Hematopoietic multipotent progenitor cell treated with erythropoietin and hydrocortisone succinate and interleukin-3 and kit ligand, for 8 days (in vitro differentiated cells): ENCODE measurements around the gene CDC23.
"Not testable (repeated sequence)": the region's sequence is repeated elsewhere in the genome, so short reads cannot be mapped to it uniquely, and the experiment has no call there.

Experiments
- DNase-seq: peaks from one replicate; pipeline ENCODE4 v3.0.0-alpha.2; 2015

The CDC23 gene

DNA sequence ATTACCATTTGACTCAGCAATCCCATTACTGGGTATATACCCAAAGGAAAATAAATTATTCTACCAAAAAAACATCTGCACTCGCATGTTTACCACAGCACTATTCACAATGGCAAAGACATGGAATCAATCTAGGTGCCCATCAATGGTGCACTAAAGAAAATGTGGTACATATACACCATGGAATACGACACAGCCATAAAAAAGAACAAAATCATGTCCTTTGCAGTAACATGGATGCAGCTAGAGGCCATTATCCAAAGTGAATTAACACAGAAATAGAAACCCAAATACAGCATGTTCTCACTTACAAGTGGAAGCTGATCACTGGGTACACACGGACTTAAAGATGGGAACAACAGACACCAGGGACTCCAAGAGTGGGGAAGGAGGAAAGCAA, 2.1 kb downstream of the CDC23 start:
- DNase-seq, result no peak

DNA sequence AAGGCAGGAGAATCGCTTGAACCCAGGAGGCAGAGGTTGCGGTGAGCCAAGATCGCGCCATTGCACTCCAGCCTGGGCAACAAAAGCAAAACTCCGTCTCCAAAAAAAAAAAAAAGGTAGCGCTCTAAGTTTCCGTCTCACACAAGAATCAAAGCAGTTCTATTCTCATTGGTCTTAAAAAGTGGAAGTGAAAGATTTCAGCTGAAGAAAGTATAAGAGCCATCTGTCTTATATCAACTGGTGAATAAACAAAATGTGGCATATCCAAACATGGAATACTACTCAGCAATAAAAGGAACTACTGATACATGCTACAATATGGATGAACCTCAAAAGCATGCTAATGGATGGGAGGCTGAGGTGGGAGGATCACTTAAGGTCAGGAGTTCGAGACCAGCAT, 19.3 kb downstream of the CDC23 start:
- DNase-seq, result not testable (repeated sequence)

DNA sequence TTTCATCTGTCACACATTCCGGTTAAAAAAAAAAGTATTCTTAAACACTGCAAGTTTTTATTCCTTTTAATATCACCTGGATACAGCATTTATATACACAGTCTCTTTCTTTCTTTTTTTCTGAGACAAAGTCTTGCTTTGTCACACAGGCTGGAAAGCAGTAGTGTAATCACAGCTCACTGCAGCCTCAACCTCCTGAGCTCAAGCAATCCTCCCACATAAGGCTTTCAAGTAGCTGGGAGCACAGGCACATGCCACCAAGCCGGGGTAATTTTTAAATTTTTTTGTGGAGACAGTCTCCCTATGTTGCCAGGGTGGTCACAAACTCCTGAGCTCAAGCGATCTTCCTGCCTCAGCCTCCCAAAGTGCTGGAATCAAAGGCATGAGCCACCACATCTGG, 20.3 kb downstream of the CDC23 start:
- DNase-seq, result no peak

DNA sequence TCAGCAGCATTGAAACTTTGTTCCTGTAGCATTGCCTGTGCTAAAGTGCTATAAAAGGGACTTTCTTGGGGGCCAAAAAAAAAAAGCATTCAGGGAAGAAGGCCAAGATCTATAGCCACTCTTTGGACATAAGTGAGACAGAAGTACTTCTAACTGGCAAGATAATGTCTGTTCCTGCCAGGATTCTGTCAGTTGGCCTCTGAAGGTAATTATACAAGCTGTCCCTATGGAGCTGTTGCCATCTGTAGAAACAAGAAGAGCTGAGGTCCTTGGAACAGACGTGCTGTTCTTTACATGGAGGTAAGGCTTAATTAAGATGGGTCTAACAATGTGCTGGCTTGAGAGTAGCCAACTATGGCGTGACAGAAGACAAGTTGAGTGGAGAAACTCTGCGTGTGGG, 24.5 kb downstream of the CDC23 start:
- no peak for DNase-seq

DNA sequence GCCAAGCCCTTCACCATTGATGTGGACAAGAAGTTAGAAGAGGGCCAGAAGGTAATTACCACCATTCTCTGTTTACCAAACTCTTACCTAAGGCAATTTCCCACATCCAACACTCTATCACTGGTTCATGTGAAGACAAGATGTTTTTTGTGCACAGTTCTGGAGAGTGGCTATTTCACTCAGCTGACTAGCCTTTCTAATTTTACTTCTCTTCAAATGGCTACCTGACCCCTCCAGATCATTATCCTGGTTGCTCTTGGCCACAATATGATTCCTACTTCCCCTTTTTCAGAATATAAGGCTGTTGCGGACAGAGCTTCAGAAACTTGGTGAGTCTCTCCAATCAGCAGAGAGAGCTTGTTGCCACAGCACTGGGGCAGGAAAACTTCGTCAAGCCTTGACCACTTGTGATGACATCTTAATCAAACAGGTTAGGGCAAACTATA, 27.1 kb downstream of the CDC23 start:
- DNase-seq, result peak; percentile 28

DNA sequence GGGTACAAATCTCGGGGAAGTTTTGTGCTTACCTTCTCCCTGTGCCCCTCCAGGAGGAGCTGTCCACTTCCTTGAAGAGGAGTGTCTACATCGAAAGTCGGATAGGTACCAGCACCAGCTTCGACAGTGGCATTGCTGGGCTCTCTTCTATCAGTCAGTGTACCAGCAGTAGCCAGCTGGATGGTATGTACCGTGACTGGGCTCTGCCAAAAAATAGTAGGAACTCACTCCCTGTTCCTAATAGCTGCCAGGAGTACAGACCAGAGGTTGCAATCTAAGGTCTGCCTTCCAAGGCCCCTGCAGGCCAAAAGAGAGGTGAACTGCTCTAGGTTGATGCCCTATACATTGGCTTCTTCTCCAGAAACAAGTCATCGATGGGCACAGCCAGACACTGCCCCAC, 30.3 kb downstream of the CDC23 start:
- no peak for DNase-seq

DNA sequence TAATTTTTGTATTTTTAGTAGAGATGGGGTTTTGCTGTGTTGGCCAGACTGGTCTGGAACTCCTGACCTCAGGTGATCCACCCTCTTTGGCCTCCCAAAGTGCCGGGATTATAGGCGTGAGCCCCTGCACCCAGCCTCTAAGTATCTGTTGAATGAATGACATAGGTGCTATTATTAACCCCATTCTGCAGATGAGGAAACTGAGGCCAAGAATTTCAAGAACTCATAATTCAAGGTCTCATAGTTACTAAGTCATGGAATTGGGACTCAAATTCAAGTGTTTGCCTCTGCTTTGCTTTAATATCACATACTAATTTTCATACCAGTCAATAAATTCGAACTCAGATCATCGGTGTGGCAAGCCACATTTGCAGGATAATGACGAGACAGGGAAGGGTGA, 32.3 kb downstream of the CDC23 start:
- no peak for DNase-seq

DNA sequence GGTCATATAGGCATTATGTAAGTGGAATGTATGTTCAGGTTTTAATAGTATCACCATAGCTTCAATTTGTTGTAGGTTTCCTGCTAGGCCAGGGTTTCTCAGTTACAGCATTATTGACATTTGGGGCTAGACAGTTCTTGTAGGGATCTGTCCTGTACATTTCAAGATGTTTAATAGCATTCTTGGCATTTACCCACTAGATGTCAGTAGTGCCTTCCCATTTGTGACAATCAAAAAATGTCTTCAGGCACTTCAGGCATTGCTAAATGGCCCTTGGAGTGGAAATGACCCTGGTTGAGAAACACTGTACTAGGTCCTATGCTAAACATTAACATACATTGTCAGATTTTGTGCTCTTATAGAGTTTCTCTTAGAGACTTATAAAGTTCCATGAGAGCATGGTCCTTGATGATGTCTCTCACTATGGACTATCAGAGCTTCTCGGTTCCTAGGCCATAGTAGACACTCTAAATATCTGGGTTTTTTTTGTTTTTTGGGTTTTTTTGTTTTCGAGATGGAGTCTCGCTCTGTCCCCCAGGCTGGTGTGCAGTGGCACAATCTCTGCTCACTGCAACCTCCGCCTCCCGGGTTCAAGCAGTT, 32.8 kb downstream of the CDC23 start:
- DNase-seq, result peak; percentile 91

DNA sequence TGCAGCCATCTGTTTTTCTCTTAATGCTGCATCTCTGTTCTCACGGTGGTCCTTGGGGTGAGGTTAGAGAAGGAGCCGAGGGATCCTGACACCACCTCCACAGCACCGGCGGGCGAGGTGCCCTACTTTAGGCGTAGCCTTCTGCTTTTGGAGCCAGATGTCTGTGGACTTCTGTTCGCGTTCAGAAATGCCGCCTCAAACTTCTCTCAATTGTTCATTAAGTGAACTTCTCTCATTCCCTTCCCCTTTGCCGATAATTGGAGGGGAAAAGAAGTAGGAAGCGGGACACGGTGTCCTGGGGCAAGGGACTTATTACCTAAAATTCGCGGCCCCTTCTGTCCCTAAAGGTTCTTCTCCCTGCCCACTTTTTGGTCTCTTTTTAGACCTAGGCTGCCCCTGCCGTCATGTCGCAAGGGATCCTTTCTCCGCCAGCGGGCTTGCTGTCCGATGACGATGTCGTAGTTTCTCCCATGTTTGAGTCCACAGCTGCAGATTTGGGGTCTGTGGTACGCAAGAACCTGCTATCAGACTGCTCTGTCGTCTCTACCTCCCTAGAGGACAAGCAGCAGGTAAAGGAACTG, 33.8 kb downstream of the CDC23 start:
- DNase-seq, result peak; percentile 26

DNA sequence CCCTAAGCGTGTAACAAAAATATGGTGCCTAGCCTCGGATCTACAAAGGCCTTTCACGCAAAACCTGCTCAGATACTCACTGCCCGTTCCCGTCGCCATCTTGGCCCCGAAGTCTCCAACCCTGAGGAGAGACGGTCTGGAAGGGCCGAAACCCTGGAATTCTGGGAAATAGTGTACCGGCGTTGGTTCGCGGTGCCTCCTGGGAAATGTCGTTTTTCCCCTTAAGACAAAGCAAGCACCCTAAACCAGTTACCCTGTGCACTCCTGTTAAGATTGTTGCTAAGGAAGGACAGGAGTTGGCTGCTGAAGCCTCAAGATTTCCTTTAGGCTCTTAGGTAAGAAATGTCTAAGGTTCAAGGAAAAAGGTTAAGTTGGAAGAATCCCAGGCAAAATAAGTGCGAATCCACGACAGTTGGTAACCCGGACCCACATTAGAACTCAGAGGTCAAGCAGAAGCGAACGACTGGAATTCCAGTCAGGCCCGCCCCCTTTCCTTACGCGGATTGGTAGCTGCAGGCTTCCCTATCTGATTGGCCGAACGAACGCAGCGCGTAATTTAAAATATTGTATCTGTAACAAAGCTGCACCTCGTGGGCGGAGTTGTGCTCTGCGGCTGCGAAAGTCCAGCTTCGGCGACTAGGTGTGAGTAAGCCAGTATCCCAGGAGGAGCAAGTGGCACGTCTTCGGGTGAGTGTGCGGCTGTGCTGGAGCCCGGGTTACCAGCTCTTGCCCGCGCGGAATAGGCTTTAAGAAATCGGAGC, 34.4 kb downstream of the CDC23 start, which contains the start of the genes BRD8 and KIF20A:
Gene BRD8, minus strand, starts transcription at position 115 of the 761 bp plus-strand sequence. Its CDS starts 16 bp downstream, at position 99.
Gene KIF20A, plus strand, starts transcription at position 597 of the 761 bp plus-strand sequence. CDS start 569 bp downstream, outside the sequence.
- peak; percentile 99 for DNase-seq

DNA sequence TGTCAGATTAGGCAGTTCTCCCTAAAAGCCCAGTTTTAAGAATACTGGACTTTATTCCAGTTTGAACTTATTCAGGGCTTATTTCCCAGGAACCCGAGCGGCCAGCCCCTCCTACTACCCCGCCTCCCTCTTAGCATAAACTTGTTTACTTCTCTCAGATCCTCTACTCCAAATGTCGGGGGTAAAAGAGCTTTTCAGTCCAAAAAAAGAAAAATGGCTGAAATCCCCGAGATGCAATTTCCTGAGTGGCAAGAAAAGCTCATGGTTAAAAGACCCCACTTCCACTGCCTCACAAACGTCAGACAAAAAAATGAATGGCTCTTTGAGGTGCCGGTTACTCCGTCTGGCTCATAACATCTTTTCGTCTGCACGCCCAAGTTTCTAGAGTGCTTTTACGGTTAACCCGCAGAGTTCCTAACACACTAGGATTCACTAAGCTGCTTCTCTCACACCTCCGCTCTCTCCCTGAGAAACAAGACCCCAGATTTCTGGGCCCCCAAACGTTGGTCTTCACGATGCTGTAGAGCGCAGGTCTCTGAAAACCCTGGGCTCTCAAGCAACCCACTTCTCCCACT, 35.1 kb downstream of the CDC23 start:
- DNase-seq, result peak; percentile 48

DNA sequence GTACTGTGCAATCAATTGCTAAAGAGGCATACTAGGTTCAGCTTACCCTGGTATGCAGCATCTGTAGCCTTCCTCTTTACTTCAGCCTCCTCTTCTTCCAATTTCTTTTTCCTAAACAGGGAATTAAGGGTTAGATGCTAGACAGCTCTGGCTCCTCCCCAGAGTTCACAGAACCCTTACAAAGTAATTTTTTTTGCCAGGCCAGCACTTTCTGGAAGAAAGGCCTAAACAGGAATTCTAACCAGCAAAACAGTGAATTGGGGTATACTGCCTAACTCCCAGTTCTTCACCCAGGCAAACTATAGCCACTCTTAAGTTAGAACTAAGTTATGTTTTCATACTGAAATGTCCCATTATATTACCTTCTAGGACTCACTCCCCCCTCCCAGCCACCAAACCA, 42.8 kb downstream of the CDC23 start:
- no peak for DNase-seq

DNA sequence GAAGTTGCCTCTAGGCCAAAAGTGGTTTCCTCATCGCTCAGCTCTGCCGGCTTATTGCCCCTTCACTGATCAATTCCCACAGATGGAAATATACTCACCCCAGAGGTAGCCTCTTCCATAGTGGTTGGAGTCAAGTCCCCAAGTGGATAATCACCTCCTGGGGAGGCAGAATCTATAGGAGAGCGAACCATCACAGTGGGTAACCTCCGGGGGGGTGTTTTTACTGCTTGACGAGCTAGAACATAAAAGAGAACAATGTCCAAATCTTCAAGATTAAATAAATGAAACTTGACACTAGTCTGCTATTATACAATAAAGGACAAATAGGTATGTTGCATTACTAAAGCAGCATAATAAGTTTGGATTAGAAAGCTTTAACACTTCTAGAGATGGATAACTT, 44.0 kb downstream of the CDC23 start:
- no peak for DNase-seq

DNA sequence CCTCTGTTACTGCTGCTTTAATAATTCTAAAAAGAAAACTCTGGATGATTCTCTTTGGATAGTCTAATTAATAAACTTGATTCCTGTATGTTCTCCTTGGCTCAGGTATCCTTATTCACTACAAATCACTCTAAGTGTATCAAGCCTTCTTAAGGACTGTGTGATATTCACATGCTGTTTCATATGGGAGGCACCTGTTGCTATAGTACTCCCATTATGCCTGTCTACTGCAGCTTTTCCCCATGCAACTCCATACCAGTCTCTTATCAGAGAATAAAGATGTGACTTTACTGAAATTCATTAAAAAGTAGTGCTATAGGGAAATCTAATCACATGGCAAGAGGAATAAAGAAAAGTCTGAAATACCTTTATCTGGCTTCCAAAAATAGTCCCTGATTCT, 49.4 kb downstream of the CDC23 start:
- no peak for DNase-seq

DNA sequence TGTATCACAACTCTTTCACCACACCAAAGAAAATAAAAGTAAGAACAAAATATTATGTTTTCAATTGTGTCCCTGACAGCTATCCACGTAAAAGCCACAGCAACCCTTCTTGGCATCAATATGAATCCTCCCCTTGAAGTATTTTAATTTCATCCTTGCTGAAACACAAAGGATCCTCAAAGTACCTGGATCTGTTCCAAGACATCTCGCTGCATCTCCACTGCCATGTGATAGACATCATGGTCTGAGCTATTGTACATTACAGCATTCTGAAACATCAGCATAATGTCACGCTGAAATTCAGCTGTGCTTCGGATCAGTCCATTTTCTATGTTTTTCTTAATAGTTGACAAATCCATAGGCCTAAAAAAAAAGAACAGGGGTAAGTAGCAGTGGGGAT, 52.4 kb downstream of the CDC23 start:
- DNase-seq, result no peak

DNA sequence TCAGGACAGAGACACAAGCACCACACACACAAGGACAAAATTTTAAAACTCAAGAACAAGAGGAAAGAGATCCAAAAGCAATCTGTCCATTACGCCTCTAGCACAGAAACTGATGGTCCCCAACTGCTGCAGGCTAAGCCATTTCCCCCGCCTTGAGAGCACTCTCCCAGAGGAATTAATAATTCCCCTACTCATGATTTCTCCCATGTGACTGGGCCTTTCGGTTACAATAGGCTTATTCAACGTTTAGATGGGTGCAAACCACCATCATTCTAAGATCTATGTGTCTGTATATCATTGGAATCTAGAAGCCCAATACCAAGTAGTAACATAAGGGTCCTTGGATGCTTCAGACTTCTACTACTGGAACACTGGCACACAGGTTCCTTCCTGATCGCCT, 53.5 kb downstream of the CDC23 start:
- DNase-seq, result no peak

DNA sequence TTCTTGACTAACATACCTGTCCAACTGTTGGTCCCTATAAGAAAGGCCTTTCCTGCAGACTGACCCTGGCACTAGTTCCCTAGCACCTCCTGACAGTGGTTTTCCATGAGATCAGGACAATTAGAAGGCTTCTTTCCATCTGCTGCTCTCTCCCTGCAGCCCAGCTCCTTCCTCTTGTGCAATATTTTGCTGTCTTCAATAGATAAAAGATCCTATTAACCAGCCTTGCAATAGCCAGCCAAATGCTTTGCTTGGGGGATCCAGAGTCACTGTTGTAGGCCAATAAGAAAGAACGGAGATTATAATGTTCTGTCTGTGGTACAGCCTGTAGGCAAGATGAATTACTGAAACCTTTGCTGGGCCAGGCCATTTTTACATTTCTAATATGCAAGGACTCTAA, 55.5 kb downstream of the CDC23 start:
- no peak for DNase-seq

DNA sequence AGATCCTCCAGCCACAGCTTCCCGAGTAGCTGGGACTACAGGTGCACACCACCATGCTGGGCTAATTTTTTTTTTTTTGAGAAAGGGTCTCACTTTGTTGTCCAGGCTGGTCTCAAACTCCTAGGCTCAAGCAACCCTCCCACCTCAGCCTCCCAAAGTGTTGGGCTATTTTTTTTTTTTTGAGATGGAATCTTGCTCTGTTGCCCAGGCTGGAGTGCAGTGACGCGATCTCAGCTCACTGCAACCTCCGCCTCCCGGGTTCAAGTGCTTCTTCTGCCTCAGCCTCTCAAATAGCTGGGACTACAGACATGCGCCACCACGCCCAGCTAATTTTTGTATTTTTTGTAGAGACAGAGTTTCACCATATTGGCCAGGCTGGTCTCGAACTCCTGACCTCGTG, 57.1 kb downstream of the CDC23 start:
- not testable (repeated sequence) for DNase-seq

DNA sequence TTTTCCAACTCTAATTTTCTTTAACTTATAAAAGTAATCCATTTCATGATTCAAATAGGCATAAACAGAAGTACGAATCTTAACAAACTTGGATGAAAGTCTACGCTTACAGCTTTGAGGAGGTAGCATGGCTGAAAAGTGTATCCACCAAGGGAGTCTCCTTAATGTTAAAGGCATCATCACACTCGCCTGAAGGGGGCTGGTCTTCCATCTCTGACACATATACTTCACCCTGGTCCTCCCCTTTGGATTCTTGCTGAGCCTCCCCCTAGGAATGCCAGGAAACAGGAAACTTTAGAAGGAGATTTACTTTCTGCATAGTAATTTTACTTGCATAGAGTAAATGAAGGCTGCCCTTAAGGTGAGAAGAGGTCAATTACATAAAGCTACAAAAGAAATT, 63.6 kb downstream of the CDC23 start:
- no peak for DNase-seq

DNA sequence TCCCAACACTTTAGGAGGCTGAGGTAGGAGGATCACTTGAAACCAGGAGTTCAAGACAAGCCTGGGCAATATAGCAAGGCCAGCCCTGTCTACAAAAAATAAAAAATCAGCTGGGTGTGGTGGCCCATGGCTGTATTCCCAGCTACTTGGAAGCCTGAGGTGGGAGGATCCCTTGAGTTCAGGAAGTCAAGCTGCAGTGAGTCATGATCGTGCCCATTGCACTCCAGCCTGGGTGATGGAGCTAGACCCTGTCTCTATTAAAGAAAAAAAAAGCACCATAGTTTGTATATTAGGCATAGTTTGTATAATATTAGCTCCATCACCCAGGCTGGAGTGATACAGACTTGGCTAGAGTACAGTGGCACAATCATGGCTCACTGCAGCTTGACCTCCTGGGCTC, 64.3 kb downstream of the CDC23 start:
- peak; percentile 19 for DNase-seq

DNA sequence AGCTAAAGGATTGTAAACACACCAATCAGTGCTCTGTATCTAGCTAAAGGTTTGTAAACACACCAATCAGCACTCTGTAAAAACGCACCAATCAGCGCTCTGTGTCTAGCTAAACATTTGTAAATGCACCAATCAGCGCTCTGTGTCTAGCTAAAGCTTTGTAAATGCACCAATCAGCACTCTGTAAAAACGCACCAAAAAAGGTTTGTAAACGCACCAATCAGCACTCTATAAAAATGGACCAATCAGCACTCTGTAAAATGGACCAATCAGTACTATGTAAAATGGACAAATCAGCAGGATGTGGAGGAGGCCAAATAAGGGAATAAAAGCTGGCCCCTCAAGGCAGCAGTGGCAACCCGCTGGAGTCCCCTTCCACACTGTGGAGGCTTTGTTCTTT, 69.5 kb downstream of the CDC23 start:
- DNase-seq, result not testable (repeated sequence)

DNA sequence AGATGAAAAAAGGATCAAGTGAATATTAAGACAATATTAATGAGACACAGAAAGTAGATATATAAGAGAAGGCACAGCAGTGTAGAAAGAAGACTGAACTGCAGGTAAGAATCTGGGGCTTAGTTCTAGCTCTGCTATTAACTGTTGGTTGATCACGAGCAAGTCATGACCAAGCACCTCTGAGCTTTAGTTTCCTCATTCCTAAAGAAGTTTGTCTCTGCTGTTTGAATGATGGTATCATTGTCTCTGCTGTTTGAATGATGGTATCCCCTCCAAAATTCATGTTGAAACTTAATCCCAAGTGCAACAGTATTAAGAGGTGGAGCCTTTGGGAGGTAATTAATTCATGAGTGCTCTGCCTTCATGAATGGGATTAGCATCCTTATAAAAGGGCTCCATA, 71.4 kb downstream of the CDC23 start:
- DNase-seq, result no peak

DNA sequence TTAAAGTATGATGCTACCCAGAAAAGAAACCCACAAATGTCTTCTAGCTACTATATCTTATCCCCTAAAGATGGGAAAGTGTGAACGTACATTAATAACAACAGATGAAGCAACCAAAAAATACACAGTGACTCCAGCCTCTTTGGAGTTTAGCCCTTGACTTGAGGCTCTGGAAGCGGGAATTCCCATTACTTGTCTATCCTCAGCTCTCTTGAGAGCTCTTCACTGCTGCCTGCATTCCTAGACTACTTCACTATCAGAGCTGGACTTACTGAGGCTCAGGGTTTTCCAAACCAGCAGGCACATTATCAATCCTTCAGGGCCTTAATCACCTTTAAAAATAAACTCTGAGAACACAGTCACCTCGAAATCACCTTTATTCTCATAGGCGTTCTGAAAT, 72.9 kb downstream of the CDC23 start:
- no peak for DNase-seq

DNA sequence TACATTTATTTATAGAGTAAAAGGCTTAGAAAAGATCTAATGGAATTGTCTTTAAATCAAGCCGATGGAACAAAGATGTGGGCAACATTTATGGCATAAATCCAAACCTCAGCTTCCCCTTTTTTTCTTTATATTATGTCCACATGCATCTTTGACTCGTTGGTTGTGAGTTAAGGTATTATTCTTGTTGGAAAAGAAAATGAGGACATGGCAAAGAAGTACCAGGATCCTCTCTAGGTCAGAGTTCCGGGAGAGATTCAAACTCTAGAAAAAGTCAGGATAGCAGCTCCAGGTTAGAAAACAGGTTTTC, 73.4 kb downstream of the CDC23 start:
- DNase-seq, result no peak
